Femur (tissue), 1 donor: Measurements from ENCODE around the gene HACD3.
"Not testable (repeated sequence)": the region's sequence is repeated elsewhere in the genome, so short reads cannot be mapped to it uniquely, and the experiment has no call there.

ENCODE experiments used
- DNase-seq: peaks from one replicate; pipeline ENCODE4 v3.0.0-alpha.2; 2017

Gene HACD3

GRCh38 chr15:65550681-65551098 is 20.4 kb downstream of the HACD3 start:
- DNase-seq = no peak

DNA sequence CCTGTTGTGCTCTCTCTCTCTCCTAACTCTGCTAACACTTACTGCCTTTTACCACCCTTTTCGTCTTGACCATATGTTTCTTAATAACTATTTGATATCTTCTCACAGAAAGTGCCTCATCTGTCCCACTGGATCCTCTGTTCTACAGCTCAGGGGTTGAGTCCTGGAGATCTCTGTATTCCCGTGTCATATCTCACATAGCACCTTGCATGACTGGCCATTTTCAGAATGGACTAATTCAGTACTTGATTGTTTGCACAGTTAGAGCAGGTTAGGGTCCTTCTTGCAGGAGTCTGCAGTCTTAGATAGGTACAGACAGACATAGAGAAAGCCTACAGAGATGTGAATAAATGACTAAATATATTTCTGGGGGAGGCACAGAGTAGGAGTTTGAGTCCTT is 20.9 kb downstream of the HACD3 start:
- DNase-seq = no peak

DNA sequence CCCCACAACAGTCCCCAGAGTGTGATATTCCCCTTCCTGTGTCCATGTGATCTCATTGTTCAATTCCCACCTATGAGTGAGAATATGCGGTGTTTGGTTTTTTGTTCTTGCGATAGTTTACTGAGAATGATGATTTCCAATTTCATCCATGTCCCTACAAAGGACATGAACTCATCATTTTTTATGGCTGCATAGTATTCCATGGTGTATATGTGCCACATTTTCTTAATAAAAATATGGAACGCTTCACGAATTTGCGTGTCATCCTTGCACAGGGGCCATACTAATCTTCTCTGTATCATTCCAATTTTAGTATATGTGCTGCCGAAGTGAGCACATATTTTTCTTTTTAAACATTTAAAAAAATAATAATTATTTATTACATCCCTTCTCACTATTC is 22.6 kb downstream of the HACD3 start:
- not testable (repeated sequence) for DNase-seq

- no peak for DNase-seq
These were observed 23.4 kb downstream of the HACD3 start for GRCh38 chr15:65553691-65554090.

DNA sequence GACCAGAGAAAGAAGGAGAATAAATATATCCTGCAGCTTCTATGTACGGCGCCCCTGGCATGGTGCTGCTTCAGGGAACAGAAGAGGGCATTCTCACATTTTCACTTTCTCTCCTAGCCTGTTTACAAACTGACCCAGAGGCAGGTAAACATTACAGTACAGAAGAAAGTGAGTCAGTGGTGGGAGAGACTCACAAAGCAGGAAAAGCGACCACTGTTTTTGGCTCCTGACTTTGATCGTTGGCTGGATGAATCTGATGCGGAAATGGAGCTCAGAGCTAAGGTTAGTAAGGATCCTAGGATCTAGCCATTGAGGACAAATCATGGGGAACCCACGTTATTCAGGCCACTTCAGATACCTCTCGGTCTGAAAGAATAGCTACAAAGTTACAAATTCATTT is 26.4 kb downstream of the HACD3 start:
- no peak for DNase-seq

DNA sequence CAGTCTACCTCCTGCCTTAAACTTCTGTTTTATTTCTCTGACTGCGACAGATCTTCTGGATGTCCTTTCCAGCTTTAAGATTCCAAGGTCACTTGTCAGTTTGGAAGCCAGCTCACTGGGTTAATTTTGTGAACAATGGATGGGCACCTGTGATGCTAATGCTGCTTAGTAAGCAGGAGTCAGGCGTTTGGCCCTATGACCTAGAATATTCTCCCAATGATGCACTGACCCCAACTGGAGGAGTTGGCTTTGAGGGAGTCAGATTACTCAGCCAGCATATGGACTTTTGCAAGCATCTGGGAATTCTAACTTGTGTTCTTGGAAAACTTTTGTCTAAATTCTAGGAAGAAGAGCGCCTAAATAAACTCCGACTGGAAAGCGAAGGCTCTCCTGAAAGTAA is 28.1 kb downstream of the HACD3 start:
- DNase-seq = no peak

DNA sequence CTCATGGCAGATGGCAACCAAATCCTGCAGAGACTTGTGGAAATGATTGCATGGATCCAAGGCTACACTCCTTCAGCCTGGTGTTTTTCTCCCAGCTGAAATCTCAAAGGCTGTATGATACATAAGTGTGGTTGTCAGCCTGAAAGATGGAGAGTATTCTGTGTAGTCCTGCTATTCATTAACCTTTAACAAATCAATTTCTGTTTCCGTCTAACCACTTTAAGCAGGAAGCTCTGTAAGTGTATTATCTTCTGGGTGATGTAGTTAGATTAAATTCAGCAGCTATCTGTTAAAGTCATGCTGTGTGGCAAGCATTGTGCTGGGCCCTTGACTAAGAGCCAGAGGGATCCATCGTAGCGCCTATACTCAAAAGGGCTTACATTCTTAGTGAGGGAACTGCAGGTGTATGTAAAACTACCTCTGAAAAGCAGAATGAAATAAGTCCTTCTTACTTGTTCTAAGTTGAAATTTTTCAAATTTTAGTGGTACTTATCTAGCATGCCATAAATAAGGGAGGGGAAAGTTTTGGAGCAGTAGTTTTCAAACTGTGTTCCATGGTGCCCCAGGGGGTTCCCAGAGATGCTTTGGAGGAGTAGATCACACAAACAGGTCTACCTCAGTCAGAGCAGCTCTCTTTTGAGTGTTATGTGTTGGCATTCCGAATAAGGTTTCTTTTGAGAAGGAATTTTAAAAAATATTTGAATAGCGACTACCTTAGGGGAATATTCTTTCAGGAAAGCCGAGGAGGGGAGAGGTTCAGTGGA is 28.9 kb downstream of the HACD3 start:
- no peak for DNase-seq

DNA sequence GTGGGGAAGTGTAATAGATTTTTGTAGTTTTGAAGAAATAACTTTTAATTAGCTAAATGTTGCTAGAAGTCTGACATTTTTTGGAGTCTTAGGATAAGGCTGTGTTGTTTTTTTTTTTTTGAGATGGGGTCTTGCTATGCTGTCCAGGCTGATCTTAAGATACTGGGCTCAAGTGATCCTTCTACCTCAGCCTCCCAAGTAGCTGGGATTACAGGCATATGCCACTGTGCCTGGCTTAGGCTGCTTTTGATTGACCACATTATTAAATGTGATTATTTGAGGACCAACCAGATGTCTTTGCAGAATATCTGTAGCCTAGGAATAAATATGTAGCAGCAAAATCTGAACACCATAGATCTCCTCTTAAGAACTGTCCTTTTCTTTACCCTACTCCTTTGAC is 29.7 kb downstream of the HACD3 start:
- DNase-seq = no peak

- no peak for DNase-seq
These were observed 31.7 kb downstream of the HACD3 start for GRCh38 chr15:65561934-65562333.

GRCh38 chr15:65569728-65570127 is 39.5 kb downstream of the HACD3 start:
- DNase-seq = no peak

GRCh38 chr15:65571971-65572370 is 41.7 kb downstream of the HACD3 start:
- no peak for DNase-seq

DNA sequence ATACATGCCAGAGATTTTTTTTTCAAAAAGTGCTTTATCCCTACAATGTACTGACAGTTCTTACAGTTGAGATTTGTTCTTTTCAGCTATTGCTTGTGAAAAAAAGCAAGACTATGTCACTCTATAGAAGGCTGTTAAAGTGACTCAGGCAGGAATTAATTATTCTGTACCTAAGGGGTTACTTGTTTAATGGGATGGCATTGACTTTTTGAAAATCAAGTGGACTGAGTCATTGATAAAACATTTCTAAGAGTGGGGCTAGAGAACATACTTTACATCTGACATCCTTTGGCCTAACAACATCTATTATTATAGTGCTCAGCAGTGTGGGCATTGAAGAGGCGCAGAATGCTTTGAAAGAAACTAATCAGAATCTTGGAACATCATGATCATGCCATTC is 46.4 kb downstream of the HACD3 start:
- no peak for DNase-seq

DNA sequence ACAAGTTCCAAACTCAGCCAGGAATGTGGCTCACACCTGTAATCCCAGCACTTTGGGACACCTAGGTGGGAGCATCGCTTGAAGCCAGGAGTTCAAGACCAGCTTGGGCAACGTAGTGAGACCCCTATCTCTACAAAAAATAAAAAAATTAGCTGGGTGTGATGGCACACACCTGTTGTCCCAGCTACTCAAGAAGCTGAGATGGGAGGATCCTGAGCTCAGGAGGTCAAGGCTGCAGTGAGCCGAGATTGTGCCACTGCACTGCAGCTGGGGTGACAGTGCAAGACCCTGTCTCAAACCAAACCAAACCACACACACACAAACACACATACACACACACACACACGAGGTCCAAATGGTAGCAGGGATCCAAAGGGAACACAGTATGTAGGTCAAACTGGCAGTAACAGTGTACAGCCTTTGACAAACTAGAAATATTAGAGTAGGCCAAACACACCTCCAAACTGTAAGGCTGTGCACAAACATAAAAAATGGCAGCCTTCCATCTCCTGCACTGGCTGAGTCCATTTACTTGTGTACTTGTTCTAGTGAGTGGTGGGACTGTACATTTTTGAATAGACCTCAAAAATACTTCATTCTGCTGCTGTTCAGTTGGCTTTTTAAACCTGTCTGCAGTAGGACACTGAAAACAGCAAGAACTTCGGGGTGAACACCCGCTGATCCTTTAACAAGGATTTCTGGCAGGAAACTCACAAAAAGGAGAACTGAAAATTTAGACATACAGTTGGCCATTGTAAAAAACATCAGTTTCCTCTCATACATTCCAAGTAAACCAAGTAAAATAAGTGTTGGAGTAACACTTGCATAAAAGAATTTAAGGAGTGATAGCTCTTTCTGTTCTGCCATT is 47.1 kb downstream of the HACD3 start:
- DNase-seq = no peak

DNA sequence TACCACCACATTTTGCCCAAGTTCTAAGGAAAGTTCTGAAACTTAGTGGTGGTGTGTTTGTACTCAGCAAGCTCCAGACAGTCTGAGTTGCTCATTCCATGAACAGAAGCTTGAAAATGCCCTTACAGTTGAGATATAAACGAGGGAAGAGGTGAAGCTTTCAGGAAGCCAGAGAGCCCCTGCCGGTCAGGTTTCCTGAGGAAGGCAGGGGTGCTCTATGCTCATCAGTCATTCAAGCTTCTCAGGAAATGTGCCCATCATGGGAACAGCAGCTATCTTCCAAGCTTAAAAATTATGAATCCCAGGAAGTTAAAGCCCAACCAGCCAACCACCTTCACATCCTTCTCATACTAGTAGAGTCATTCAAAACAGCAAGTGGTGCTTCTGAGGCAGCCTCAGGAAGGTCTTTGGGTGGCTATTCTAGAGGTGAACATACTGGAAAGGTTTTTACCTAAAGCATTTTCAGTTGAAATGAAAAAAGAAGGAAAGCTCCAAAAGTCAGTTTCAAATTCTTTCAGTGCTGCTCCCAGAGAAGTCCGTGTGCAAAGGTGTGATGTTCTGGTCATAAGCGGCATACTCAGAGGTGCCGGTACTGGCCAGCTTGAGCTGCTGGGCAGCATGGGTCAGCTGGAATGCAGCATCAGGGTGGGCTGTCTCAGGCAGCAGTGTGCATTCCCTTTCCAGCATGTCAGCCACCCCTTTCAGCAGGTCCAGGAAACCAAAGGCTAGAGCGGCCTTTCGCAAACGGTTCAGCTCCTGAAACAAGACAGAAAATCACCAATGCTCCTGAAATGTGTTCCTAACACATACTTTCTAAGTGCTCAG is 48.9 kb downstream of the HACD3 start:
- DNase-seq = no peak

DNA sequence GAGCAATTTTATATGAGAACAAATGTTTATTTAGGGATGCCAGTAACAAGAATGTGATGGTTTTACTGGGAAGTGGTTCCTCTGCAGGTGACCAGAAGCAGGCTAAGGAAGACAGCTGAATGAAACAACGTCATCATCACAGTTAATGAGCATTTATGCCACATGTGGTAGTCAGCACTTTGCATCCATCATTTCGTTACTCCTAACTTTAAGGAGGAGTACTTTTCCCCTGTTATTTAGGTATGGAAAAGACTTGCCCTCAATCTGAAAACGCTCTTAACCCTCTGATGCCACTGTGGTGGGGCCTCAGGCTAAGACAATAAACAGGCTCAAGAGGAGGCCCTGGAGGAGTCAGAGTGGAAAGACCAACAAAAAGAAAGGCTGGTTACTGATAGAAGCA is 49.5 kb downstream of the HACD3 start:
- no peak for DNase-seq

GRCh38 chr15:65580287-65580686 is 50.0 kb downstream of the HACD3 start:
- no peak for DNase-seq

- DNase-seq = peak; percentile 53
These were observed 53.4 kb downstream of the HACD3 start for GRCh38 chr15:65583701-65584100.

DNA sequence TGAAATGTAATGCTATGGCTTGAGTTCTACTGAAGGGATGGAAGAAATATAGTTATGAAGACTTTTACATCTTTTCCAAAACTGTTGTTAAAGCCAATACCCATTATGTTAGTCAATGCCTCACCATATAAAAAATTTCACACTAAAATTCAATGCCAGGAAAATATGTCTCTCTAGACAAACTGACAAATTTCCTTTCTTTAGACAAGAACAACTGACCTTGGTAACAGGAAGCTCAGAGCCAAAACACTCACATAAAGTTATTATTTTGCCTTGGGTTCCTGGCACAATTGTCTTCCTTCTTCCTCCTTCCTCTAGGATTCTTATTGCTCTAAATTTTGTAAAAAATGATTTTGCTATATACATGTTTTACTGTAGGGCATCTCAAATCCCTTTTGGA is 54.0 kb downstream of the HACD3 start:
- DNase-seq = no peak

- no peak for DNase-seq
These were observed 56.8 kb downstream of the HACD3 start for GRCh38 chr15:65587094-65587493.

DNA sequence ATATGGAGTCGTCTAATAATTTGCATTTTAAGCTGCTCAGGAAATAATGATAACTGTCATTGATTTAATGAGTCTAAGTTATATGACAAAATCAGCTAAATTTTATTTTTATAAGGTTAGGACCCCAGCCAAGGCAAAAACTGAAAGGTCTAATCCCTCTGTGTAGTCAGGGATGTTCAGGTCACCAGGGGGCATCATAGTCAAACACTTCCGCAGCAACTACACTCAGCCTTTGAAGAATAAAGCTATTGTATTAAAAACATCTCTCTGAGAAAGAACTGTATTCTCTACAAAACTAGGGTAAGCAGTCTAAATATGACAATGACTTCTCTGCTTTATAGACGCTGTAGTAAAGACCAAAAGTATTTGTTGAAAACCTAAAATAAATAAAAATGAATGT is 65.7 kb downstream of the HACD3 start:
- DNase-seq = no peak

GRCh38 chr15:65598468-65598867 is 68.2 kb downstream of the HACD3 start:
- DNase-seq = no peak

DNA sequence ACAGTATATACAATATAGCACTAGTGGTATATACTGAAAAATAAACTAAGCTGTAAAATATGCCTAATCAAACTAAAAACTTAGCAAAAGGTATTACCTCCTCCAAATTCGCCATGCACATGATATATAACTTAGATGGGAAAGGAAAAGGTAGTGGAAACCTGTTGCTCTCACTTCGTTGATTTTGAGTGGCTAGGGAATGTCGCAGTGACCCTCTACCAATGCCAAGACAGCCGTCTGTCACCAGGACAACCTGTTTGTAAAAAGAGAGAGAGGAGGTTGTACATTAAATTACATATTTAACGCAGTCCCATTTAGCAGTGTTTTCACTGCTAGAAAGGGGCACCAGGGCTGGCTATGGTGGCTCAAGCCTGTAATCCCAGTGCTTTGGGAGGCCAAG is 69.4 kb downstream of the HACD3 start:
- DNase-seq = no peak

DNA sequence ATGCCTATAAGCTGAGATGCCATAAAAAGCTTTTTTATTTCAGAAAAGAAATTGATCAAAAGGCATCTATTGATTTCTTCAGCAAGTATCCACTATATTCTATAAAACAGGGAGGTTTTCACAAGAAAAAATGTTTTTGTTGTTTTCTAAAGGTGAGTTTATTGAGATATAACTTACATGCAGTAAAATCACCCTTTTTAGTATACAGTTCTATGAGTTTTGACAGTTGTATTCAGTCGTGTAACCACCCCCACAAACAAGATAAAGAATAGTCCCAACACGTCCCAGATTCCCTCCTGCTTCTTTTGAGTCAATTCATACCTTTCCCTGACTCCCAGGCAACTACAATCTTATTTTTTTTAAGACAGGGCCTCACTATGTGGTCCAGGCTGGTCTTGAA is 72.9 kb downstream of the HACD3 start:
- no peak for DNase-seq
